Glutamatergic neuron (in vitro differentiated cells): ENCODE results near the gene CNTNAP2. TPM values are rescaled to one million over a fixed set of nuclear protein-coding genes. Genes with fewer than 3 reads are reported as not detected.

Experiments
- DNase-seq: peaks from one replicate; pipeline ENCODE4 v3.0.0; 2022
- H3K27ac Mint-ChIP-seq: one replicate; pipeline ENCODE4 v1.8.0; 2020; ENCODE audit warnings: mild to moderate bottlenecking, mixed read lengths, inconsistent platforms; ENCODE audit not compliant: unreplicated experiment
- H3K27me3 Mint-ChIP-seq: one replicate; pipeline ENCODE4 v1.8.0; 2020; ENCODE audit warnings: mild to moderate bottlenecking, moderate library complexity, mixed read lengths, inconsistent platforms; ENCODE audit not compliant: unreplicated experiment
- H3K36me3 Mint-ChIP-seq: one replicate; pipeline ENCODE4 v1.8.0; 2020; ENCODE audit warnings: mild to moderate bottlenecking, mixed read lengths, inconsistent platforms; ENCODE audit not compliant: unreplicated experiment
- H3K4me1 Mint-ChIP-seq: one replicate; pipeline ENCODE4 v1.8.0; 2020; ENCODE audit warnings: mild to moderate bottlenecking, low read depth, mixed read lengths, inconsistent platforms; ENCODE audit not compliant: unreplicated experiment
- H3K4me3 Mint-ChIP-seq: one replicate; pipeline ENCODE4 v1.8.0; 2020; ENCODE audit warnings: mild to moderate bottlenecking, mixed read lengths, inconsistent platforms; ENCODE audit not compliant: unreplicated experiment
- H3K9me3 Mint-ChIP-seq: one replicate; pipeline ENCODE4 v1.8.0; 2020; ENCODE audit warnings: mild to moderate bottlenecking, moderate library complexity, mixed read lengths, inconsistent platforms; ENCODE audit not compliant: unreplicated experiment
- CTCF ChIP-seq: fragments of 200-600 bp; sonication (generic); IDR thresholded peaks from one replicate; pipeline ENCODE4 v1.5.0; 2021; ENCODE audit not compliant: partially characterized antibody, unreplicated experiment
- total RNA-seq: library from RNA; stranded (reverse); fragmentation: NEBNext Ultra II Directional; extraction: Animal tissue kit (Norgen Biotek cat#: 25700); gene quantifications from one replicate; pipeline ENCODE4 v1.2.1, GENCODE V29; 2021; ENCODE audit not compliant: unreplicated experiment

The CNTNAP2 gene
- total RNA-seq, 1 donor from 2014 or later: 25.8 TPM

- H3K27ac Mint-ChIP-seq: no peak overlapping the region
- DNase-seq: no peak
- H3K27me3 Mint-ChIP-seq: no peaks in the 10 kb centered on the region
- H3K4me3 Mint-ChIP-seq: no peak overlapping the region
- H3K9me3 Mint-ChIP-seq: no peaks in the 10 kb centered on the region
- H3K36me3 Mint-ChIP-seq: no peaks in the 10 kb centered on the region
- H3K4me1 Mint-ChIP-seq: no peaks in the 10 kb centered on the region
- no peak for TF ChIP-seq CTCF
These were observed 826.9 kb downstream of the CNTNAP2 start for GRCh38 chr7:146943483-146943882.

GRCh38 chr7:146948703-146949102 is 832.1 kb downstream of the CNTNAP2 start:
- Mint-ChIP-seq H3K36me3 (no peaks in the 10 kb centered on the region), H3K27ac (no peak overlapping the region), H3K4me3 (no peak overlapping the region), H3K27me3 (no peaks in the 10 kb centered on the region), H3K4me1 (no peaks in the 10 kb centered on the region), H3K9me3 (no peaks in the 10 kb centered on the region)
- TF ChIP-seq CTCF: no peak
- DNase-seq: no peak

GRCh38 chr7:146956321-146956720 is 839.7 kb downstream of the CNTNAP2 start:
- DNase-seq: no peak

GRCh38 chr7:146956853-146957252 is 840.3 kb downstream of the CNTNAP2 start:
- DNase-seq: no peak
- no peaks in the 10 kb centered on the region for H3K9me3 Mint-ChIP-seq
- H3K27me3 Mint-ChIP-seq: no peaks in the 10 kb centered on the region
- H3K4me1 Mint-ChIP-seq: no peaks in the 10 kb centered on the region
- H3K4me3 Mint-ChIP-seq: no peak overlapping the region
- no peak for TF ChIP-seq CTCF
- H3K36me3 Mint-ChIP-seq: no peaks in the 10 kb centered on the region
- H3K27ac Mint-ChIP-seq: no peak overlapping the region

More at GRCh38 chr7:146956321-146956720, 839.7 kb downstream of the CNTNAP2 start:
- Mint-ChIP-seq H3K27me3 (no peaks in the 10 kb centered on the region), H3K27ac (no peak overlapping the region), H3K36me3 (no peaks in the 10 kb centered on the region), H3K9me3 (no peaks in the 10 kb centered on the region), H3K4me1 (no peaks in the 10 kb centered on the region), H3K4me3 (no peak overlapping the region)
- TF ChIP-seq CTCF: no peak

- H3K4me3 Mint-ChIP-seq: no peak overlapping the region
- H3K9me3 Mint-ChIP-seq: no peaks in the 10 kb centered on the region
- H3K4me1 Mint-ChIP-seq: no peaks in the 10 kb centered on the region
- no peaks in the 10 kb centered on the region for H3K27me3 Mint-ChIP-seq
- H3K27ac Mint-ChIP-seq: no peak overlapping the region
- H3K36me3 Mint-ChIP-seq: no peaks in the 10 kb centered on the region
- no peak for TF ChIP-seq CTCF
- no peak for DNase-seq
These were observed 844.3 kb downstream of the CNTNAP2 start for GRCh38 chr7:146960773-146961391.
